ENCODE measurements around the gene RALGAPB. TPM values are rescaled to one million over a fixed set of nuclear protein-coding genes. Genes with fewer than 3 reads are reported as not detected.

Gene RALGAPB
- total and polyA plus RNA-seq, 2 of the 13 experiments (the other 11 are each of a cell fraction or from before 2014, with no cell fraction given): 17.6 to 30.6 TPM

- Histone ChIP-seq H3K79me2 (ENCODE audit: insufficient read depth, low read length) (no peaks in the 10 kb centered on the region), H3K9ac (ENCODE audit: insufficient read depth, low read depth, low read length) (no peak overlapping the region), H4K20me1 (ENCODE audit: insufficient read depth, low read length) (no peaks in the 10 kb centered on the region), H3K9me3 (ENCODE audit: low read length) (no peaks in the 10 kb centered on the region), H2AFZ (ENCODE audit: low read length) (no peak overlapping the region), H3K4me2 (ENCODE audit: low read depth, low read length) (no peak overlapping the region), H3K36me3 (replicated peaks in 1 of 2; ENCODE audit: control insufficient read depth in 1 of 2, insufficient read depth in 2 of 2, low read length in 2 of 2) (peaks cover 14 to 25% of the 10 kb centered on the region in 2 experiments), H3K27ac (ENCODE audit: extremely low read length, insufficient read depth, low read length) (no peak overlapping the region), H3K27me3 (ENCODE audit: control insufficient read depth in 1 of 2, insufficient read depth in 2 of 2, low read length in 2 of 2) (no peaks in the 10 kb centered on the region), H3K4me1 (ENCODE audit: insufficient read depth, low read length) (peaks cover 9% of the 10 kb centered on the region), H3K4me3 (replicated peaks in 1 of 3; ENCODE audit: insufficient read depth in 1 of 3, low read depth in 2 of 3, low read length in 3 of 3) (no peak overlapping the region)
- no peak for DNase-seq (ENCODE audit: low spot score)
- ChIA-PET POLR2A (interaction anchor here (1.4 kb wide), 2 partner anchors 19 kb away, joined by 4 to 7 read pairs; partner anchors contain the start of genes RALGAPB and SNHG17), CTCF (ENCODE audit: low intra/inter-chr PET ratio, low total read pairs) (no interaction called here)
- TF ChIP-seq, protein P1, sequence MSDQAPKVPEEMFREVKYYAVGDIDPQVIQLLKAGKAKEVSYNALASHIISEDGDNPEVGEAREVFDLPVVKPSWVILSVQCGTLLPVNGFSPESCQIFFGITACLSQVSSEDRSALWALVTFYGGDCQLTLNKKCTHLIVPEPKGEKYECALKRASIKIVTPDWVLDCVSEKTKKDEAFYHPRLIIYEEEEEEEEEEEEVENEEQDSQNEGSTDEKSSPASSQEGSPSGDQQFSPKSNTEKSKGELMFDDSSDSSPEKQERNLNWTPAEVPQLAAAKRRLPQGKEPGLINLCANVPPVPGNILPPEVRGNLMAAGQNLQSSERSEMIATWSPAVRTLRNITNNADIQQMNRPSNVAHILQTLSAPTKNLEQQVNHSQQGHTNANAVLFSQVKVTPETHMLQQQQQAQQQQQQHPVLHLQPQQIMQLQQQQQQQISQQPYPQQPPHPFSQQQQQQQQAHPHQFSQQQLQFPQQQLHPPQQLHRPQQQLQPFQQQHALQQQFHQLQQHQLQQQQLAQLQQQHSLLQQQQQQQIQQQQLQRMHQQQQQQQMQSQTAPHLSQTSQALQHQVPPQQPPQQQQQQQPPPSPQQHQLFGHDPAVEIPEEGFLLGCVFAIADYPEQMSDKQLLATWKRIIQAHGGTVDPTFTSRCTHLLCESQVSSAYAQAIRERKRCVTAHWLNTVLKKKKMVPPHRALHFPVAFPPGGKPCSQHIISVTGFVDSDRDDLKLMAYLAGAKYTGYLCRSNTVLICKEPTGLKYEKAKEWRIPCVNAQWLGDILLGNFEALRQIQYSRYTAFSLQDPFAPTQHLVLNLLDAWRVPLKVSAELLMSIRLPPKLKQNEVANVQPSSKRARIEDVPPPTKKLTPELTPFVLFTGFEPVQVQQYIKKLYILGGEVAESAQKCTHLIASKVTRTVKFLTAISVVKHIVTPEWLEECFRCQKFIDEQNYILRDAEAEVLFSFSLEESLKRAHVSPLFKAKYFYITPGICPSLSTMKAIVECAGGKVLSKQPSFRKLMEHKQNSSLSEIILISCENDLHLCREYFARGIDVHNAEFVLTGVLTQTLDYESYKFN (CRISPR knock-in tag; conservative IDR thresholded peaks at IDR 0.05): no peak
- TF ChIP-seq ARID4A (CRISPR knock-in tag; IDR thresholded peaks at IDR 0.05; ENCODE audit: borderline replicate concordance): no peak
- TF ChIP-seq ZNF552 (CRISPR knock-in tag; IDR thresholded peaks at IDR 0.05; ENCODE audit: borderline replicate concordance): no peak
- no peak for TF ChIP-seq ZNF75D (CRISPR knock-in tag; IDR thresholded peaks at IDR 0.05; ENCODE audit: borderline replicate concordance)
- TF ChIP-seq PHF20 (CRISPR knock-in tag; IDR thresholded peaks at IDR 0.05): no peak
- TF ChIP-seq EEA1 (CRISPR knock-in tag; IDR thresholded peaks at IDR 0.05; ENCODE audit: borderline replicate concordance): no peak
- no peak for TF ChIP-seq ZNF10 (CRISPR knock-in tag; IDR thresholded peaks at IDR 0.05; ENCODE audit: borderline replicate concordance, low read depth)
- no peak for TF ChIP-seq MED1 (CRISPR knock-in tag; IDR thresholded peaks at IDR 0.05)
- TF ChIP-seq PITX1 (CRISPR knock-in tag; IDR thresholded peaks at IDR 0.05): no peak
- no peak for TF ChIP-seq ATAD3A (CRISPR knock-in tag; IDR thresholded peaks at IDR 0.05)
- no peak for TF ChIP-seq JDP2 (CRISPR knock-in tag; IDR thresholded peaks at IDR 0.05; ENCODE audit: borderline replicate concordance)
- TF ChIP-seq ZFY (CRISPR knock-in tag; IDR thresholded peaks at IDR 0.05): no peak
- ATAC-seq: no peak
- FAIRE-seq: no peak
- WGBS (ENCODE audit: low lambda C conversion rate): 90% methylated on average over 2 of the region's 2 CpGs
- no TSS peak for BruUV-seq (replicated peaks)
- intact Hi-C loops (cut with micrococcal nuclease; ENCODE audit: unreplicated experiment): no loop called here
- in situ Hi-C loops (cut with HindIII; ENCODE audit: extremely low pct_ligation_motif_present, low pct_unique_long_range_greater_than_20kb): no loop called here
These were observed 18.7 kb upstream of the RALGAPB start for GRCh38 chr20:38453941-38454340.
